GM12878 (cell line): ENCODE measurements around the gene CCDC107. TPM values are rescaled to one million over a fixed set of nuclear protein-coding genes. Genes with fewer than 3 reads are reported as not detected.

Source experiments
- ATAC-seq: fragments of 200-7000 bp; cut with Tn5 transposase; 3 replicates; pipeline ENCODE4 v1.9.1; 2020; ENCODE audit warnings: mild to moderate bottlenecking, moderate library complexity
- BruUV-seq: library from RNA; stranded (reverse); fragments of 400-500 nt; replicated peaks from 2 replicates; lab custom pipeline; 2021; lab: Mats Ljungman, UMichigan
- CTCF ChIA-PET: fragments of 300-600 bp; sonication (Branson Sonifier 250); formaldehyde crosslinking; extraction: SDS; loops from one replicate; lab custom pipeline; 2021; ENCODE audit warnings: inconsistent platforms; lab: Yijun Ruan, JAX
- POLR2A ChIA-PET: fragments of 350-600 bp; formaldehyde crosslinking; extraction: SDS; loops from one replicate; lab custom pipeline; 2021; ENCODE audit warnings: inconsistent platforms; lab: Charles Lee
- RAD21 ChIA-PET: fragments of 300-600 bp; sonication (Branson Sonifier 250); formaldehyde crosslinking; loops from one replicate; lab custom pipeline; 2023; ENCODE audit warnings: antibody characterized with exemption; ENCODE audit not compliant: unreplicated experiment; lab: Charles Lee
- SMC1A ChIA-PET: fragments of 300-600 bp; sonication (Branson Sonifier 250); formaldehyde crosslinking; loops from one replicate; lab custom pipeline; 2023; ENCODE audit not compliant: unreplicated experiment, uncharacterized antibody; lab: Charles Lee
- DNase-seq: peaks from one replicate; pipeline ENCODE4 v3.0.0-alpha.2; 2011; ENCODE audit warnings: low read depth, low spot score
- FAIRE-seq: peaks from 3 replicates; lab custom pipeline; 2011; peaks lifted over from hg19 to GRCh38; lab: Jason Lieb, UNC
- H2AFZ ChIP-seq: 2 replicates; pipeline ENCODE4 v1.6.0; 2011; ENCODE audit warnings: low read depth, low read length, control low read depth; ENCODE audit not compliant: control insufficient read depth
- H3K27ac ChIP-seq: 2 replicates; pipeline ENCODE4 v1.5.1; 2011; ENCODE audit warnings: control low read depth; ENCODE audit not compliant: control insufficient read depth, insufficient read depth
- H3K27me3 ChIP-seq, 2 experiments: replicated peaks in 1 of 2; 2 replicates each; pipeline versions ENCODE4 v1.6.0 to v1.6.1; 2011; ENCODE audit warnings: low read length in 1 of 2; ENCODE audit not compliant: control insufficient read depth in 2 of 2, insufficient read depth in 2 of 2
- H3K36me3 ChIP-seq, 2 experiments: 2 replicates each; pipeline ENCODE4 v1.5.1; 2011; ENCODE audit warnings: low read length in 1 of 2; ENCODE audit not compliant: control insufficient read depth in 2 of 2, insufficient read depth in 2 of 2
- H3K4me1 ChIP-seq: 2 replicates; pipeline ENCODE4 v1.6.1; 2011; ENCODE audit warnings: mild to moderate bottlenecking, low read length, moderate library complexity, mixed read lengths; ENCODE audit not compliant: control insufficient read depth, insufficient read depth
- H3K4me2 ChIP-seq: 2 replicates; pipeline ENCODE4 v1.6.0; 2011; ENCODE audit warnings: control low read depth; ENCODE audit not compliant: control insufficient read depth, insufficient read depth
- H3K4me3 ChIP-seq: fragments of 200-600 bp; sonication (generic); 2 replicates; pipeline ENCODE4 v1.5.1; 2016
- H3K79me2 ChIP-seq: 2 replicates; pipeline ENCODE4 v1.6.0; 2011; ENCODE audit warnings: low read length; ENCODE audit not compliant: control insufficient read depth, insufficient read depth
- H3K9ac ChIP-seq: 2 replicates; pipeline ENCODE4 v1.8.0; 2011; ENCODE audit warnings: low read length, control low read depth, mixed read lengths; ENCODE audit not compliant: control insufficient read depth, insufficient read depth
- H3K9me3 ChIP-seq: replicated peaks from 3 replicates; pipeline ENCODE4 v1.5.1; 2011; ENCODE audit warnings: mild to moderate bottlenecking, low read length; ENCODE audit not compliant: control insufficient read depth, insufficient read depth
- H4K20me1 ChIP-seq: 2 replicates; pipeline ENCODE4 v1.6.0; 2011; ENCODE audit not compliant: control insufficient read depth, insufficient read depth
- ATF3 ChIP-seq: IDR thresholded peaks from 2 replicates; pipeline ENCODE4 v1.6.1; 2011; ENCODE audit warnings: low read depth, mild to moderate bottlenecking, low read length, moderate library complexity, borderline replicate concordance; ENCODE audit errors: extremely low read depth
- CBX3 ChIP-seq: fragments of 200-600 bp; sonication (generic); IDR thresholded peaks from 2 replicates; pipeline ENCODE4 v1.6.1; 2016; ENCODE audit warnings: low read depth, borderline replicate concordance
- HCFC1 ChIP-seq: fragments of 150-350 bp; IDR thresholded peaks from 2 replicates; pipeline ENCODE4 v1.6.1; 2014; ENCODE audit warnings: low read length
- MTA2 ChIP-seq: fragments of 450-650 bp; IDR thresholded peaks from 2 replicates; pipeline ENCODE4 v1.6.1; 2016; ENCODE audit warnings: low read depth, mild to moderate bottlenecking, moderate library complexity
- NRF1 ChIP-seq: conservative IDR thresholded peaks from 2 replicates; pipeline ENCODE4 v1.6.1; 2011; ENCODE audit warnings: mild to moderate bottlenecking, low read depth, low read length, improper control_type of control experiment
- POLR2A ChIP-seq: IDR thresholded peaks from 2 replicates; pipeline ENCODE4 v1.6.1; 2011; ENCODE audit warnings: low read depth, mild to moderate bottlenecking, low read length
- POU2F2 ChIP-seq: IDR thresholded peaks from 3 replicates; pipeline ENCODE4 v1.6.1; 2011; ENCODE audit warnings: low read depth, mild to moderate bottlenecking, low read length, borderline replicate concordance
- RFX5 ChIP-seq: IDR thresholded peaks from 2 replicates; pipeline ENCODE4 v1.6.1; 2011; ENCODE audit warnings: low read depth, low read length, improper control_type of control experiment
- SIX5 ChIP-seq: IDR thresholded peaks from 2 replicates; pipeline ENCODE4 v1.6.1; 2011; ENCODE audit warnings: mild to moderate bottlenecking, low read depth, low read length, moderate library complexity; ENCODE audit not compliant: severe bottlenecking
- ZNF622 ChIP-seq: fragments of 450-650 bp; IDR thresholded peaks from 2 replicates; pipeline ENCODE4 v1.6.1; 2017; ENCODE audit warnings: mild to moderate bottlenecking, inconsistent platforms
- WGBS: methylation state at CpG from one replicate; pipeline ENCODE4 v1.1.6; 2016; ENCODE audit warnings: low lambda C conversion rate; ENCODE audit not compliant: insufficient replicate concordance, insufficient coverage; ENCODE audit errors: missing lambda C conversion rate; 5-methylcytosine and 5-hydroxymethylcytosine counted together
- in situ Hi-C: fragments of 300-500 bp; cut with MboI; formaldehyde crosslinking; loops from 9 replicates; pipeline ENCODE4 v1.14.3; 2018; ENCODE audit warnings: mixed read lengths
- intact Hi-C: fragments of 100-400 bp; cut with micrococcal nuclease; formaldehyde crosslinking; loops from one replicate; pipeline ENCODE4 v1.14.2; 2022; ENCODE audit not compliant: unreplicated experiment
- polyA plus RNA-seq, 11 experiments: library from polyadenylated mRNA; depleted of rRNA in 4 of 11; unstranded in 6 of 11; stranded (reverse) in 5 of 11; fragments of >200 nt; fragmentation: Nextera tagmentation in 4 of 11; fragmentation: Illumina TruSeq in 1 of 11; extraction: Ambion mirVana in 4 of 11; extraction: Trizol in 1 of 11; gene quantifications; 1 replicate in 1 of 11; 2 replicates in 10 of 11; pipeline versions ENCODE4 v1.2.1 to v1.2.3, GENCODE V29; 2011 to 2016; ENCODE audit warnings: inconsistent platforms in 2 of 11, missing spikeins in 2 of 11, low read depth in 1 of 11
- total RNA-seq, 4 experiments: library from RNA; depleted of rRNA in 3 of 4; stranded (reverse); fragments of >200 nt in 3 of 4; fragmentation: Illumina TruSeq in 1 of 4; extraction: Trizol in 1 of 4; gene quantifications; 2 replicates each; pipeline versions ENCODE4 v1.2.1 to v1.2.3, GENCODE V29; 2013 to 2021

CCDC107 gene
- total and polyA plus RNA-seq, 10 of the 15 experiments (the other 5 are each of a cell fraction or from before 2014, with no cell fraction given) = 0.19 to 18.3 (median 10.6) TPM

DNA sequence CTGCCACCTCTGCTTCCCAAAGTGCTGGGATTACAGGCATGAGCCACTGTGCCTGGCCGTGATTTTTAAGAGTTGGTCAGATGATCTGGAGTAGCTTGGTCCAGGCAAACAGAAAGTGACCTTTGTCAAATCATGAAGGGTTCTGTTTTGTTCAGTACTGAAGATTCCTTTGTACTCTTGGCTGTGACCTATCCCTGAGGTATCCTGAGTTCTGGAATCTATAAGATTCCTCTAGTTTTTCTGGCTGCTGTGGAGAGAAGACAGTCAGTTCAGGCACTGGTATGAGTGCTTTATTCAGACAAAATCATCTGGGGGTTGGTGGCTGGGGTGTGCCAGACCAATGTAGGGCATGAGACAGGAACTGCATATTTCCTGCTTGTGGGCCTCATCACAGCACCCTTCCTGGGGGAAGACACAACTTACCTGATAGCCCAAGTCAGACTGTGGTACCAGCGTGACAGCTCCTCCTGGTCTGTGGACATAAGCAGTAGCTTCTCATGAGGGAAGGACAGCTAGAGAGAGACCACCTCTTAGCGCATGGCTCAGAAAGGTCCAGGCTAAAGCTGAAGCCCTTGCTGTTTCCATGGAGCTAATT lies 3.8 kb downstream of the CCDC107 start:
- peak overlapping the region; percentile 45 for H3K27ac ChIP-seq

GRCh38 chr9:35662437-35662836 lies 4.3 kb downstream of the CCDC107 start:
- in situ Hi-C loops (no loop called here), intact Hi-C loops (no loop called here)
- POLR2A ChIA-PET = interaction anchor here (0.7 to 10.9 kb wide), 5 partner anchors 14 to 67 kb away, joined by 3 to 163 read pairs (median 9); partner anchors contain the start of genes CREB3, SIT1, TESK1 and TLN1
- no peaks in the 10 kb centered on the region for H3K9me3 ChIP-seq
- RAD21 ChIA-PET = interaction anchor here (0.6 to 9.7 kb wide), 8 partner anchors 15 to 164 kb away, joined by 3 to 95 read pairs (median 10); partner anchors contain the start of genes CREB3, SIT1 and TLN1
- SMC1A ChIA-PET = interaction anchor here (0.6 to 12.5 kb wide), 5 partner anchors 9 to 67 kb away, joined by 4 to 145 read pairs (median 65); partner anchors contain the start of genes CREB3, SIT1 and TLN1
- peaks cover 40% of the 10 kb centered on the region for H3K4me1 ChIP-seq
- H3K4me3 ChIP-seq = no peak overlapping the region
- H3K4me2 ChIP-seq = peak overlapping the region; percentile 82
- WGBS = 90% methylated on average over 7 of the region's 7 CpGs
- DNase-seq = no peak
- peak overlapping the region; percentile 45; the same call in 1 of the 2 replicates for H3K27ac ChIP-seq
- FAIRE-seq = no peak
- no peak overlapping the region for H2AFZ ChIP-seq
- TF ChIP-seq MTA2 (no peak), HCFC1 (no peak), POLR2A (0 out of 2 replicates have a peak, but pooled peaks have one; percentile 8), SIX5 (no peak), CBX3 (no peak), POU2F2 (no peak), RFX5 (no peak), ZNF622 (no peak), NRF1 (no peak)
- H3K79me2 ChIP-seq = peaks cover 43% of the 10 kb centered on the region
- no peak for ATAC-seq
- CTCF ChIA-PET = interaction anchor here (0.6 to 13.5 kb wide), 13 partner anchors 9 to 163 kb away, joined by 3 to 227 read pairs (median 14); partner anchors contain the start of genes CA9, CREB3, SIT1 and TLN1
- peaks cover 6 to 9% of the 10 kb centered on the region in 2 experiments; a peak in 3 of 4 replicates for H3K36me3 ChIP-seq
- BruUV-seq = no TSS peak
- H4K20me1 ChIP-seq = no peaks in the 10 kb centered on the region
- peak overlapping the region; percentile 9; the same call in 1 of the 2 replicates for H3K9ac ChIP-seq
- H3K27me3 ChIP-seq = no peaks in the 10 kb centered on the region

More for the DNA sequence above, 3.8 kb downstream of the CCDC107 start:
- FAIRE-seq = no peak
- no peak for DNase-seq
- Histone ChIP-seq H3K4me3 (0 out of 2 replicates have a peak overlapping the region, but pooled peaks have one; percentile 18), H3K36me3 (peaks cover 6 to 9% of the 10 kb centered on the region in 2 experiments; a peak in 3 of 4 replicates), H3K27me3 (no peaks in the 10 kb centered on the region), H3K9ac (peak overlapping the region; percentile 9; the same call in 1 of the 2 replicates), H3K4me2 (peak overlapping the region; percentile 55), H2AFZ (no peak overlapping the region), H3K4me1 (peaks cover 43% of the 10 kb centered on the region), H3K9me3 (no peaks in the 10 kb centered on the region), H4K20me1 (no peaks in the 10 kb centered on the region), H3K79me2 (peaks cover 43% of the 10 kb centered on the region)
- ATAC-seq = no peak
- no TSS peak for BruUV-seq
- peak; percentile 1; the same call in 1 of the 2 replicates for TF ChIP-seq POLR2A
- no peak for TF ChIP-seq ATF3
- ChIA-PET RAD21 (interaction anchor here (0.5 to 9.7 kb wide), 10 partner anchors 14 to 165 kb away, joined by 3 to 95 read pairs (median 7); partner anchors contain the start of genes CREB3, GBA2, RGP1 and SIT1), SMC1A (interaction anchor here (0.6 to 12.5 kb wide), 15 partner anchors 8 to 220 kb away, joined by 3 to 145 read pairs (median 3); partner anchors contain the start of genes CREB3, SIT1 and TLN1), POLR2A (interaction anchor here (0.7 to 10.9 kb wide), 12 partner anchors 11 to 150 kb away, joined by 3 to 163 read pairs (median 4); partner anchors contain the start of genes CA9, CREB3, SIT1 and SPAG8), CTCF (interaction anchor here (0.6 to 13.5 kb wide), 23 partner anchors 9 to 164 kb away, joined by 3 to 227 read pairs (median 7); partner anchors contain the start of genes CA9, CREB3, HINT2 and SIT1)
- WGBS = 53% methylated on average over 3 of the region's 3 CpGs
- intact Hi-C loops (no loop called here), in situ Hi-C loops (no loop called here)
